Cardiac septum (tissue), 1 donor: ENCODE results near the gene MTHFD1L. TPM values are rescaled to one million over a fixed set of nuclear protein-coding genes. Genes with fewer than 3 reads are reported as not detected.
"Not testable (repeated sequence)": the region's sequence is repeated elsewhere in the genome, so short reads cannot be mapped to it uniquely, and the experiment has no call there.

Experiments used
- DNase-seq: peaks from one replicate; pipeline ENCODE4 v3.0.0-alpha.2; 2020; ENCODE audit warnings: low spot score
- intact Hi-C: fragments of 100-400 bp; cut with DNase I; formaldehyde crosslinking; loops from one replicate; pipeline ENCODE4 v1.14.0; 2022
- long read RNA-seq: library from polyadenylated mRNA; unstranded; transcript quantifications from one replicate; pipeline ENCODE4 v2.0.0, GENCODE V29; 2021
- total RNA-seq: library from RNA; stranded (reverse); fragmentation: NEBNext Ultra II Directional; extraction: Animal tissue kit (Norgen Biotek cat#: 25700); gene quantifications from one replicate; pipeline ENCODE4 v1.2.1, GENCODE V29; 2021
- donor health status: DM: no; HTN: no; CAD: no.

MTHFD1L gene
- 5.3 TPM for total RNA-seq
- long read RNA-seq, partial matches to known transcripts = 1 of 3 reads
- long read RNA-seq, other reads (novel, unspliced or antisense) = 1 of 3 reads

- intact Hi-C loops = no loop called here
- peak; percentile 84 for DNase-seq
Measured at GRCh38 chr6:150865406-150866146, at the start of gene MTHFD1L. MTHFD1L (plus strand) TSS chr6:150865702; CDS start chr6:150865823, 121 bp downstream.

- not testable (repeated sequence) for DNase-seq
- intact Hi-C loops = loop anchor here (10.0 kb wide), 1 partner anchor 122 kb away; no protein-coding TSS in a partner anchor
Measured at GRCh38 chr6:150816554-150816953, 48.9 kb upstream of the MTHFD1L start.

- intact Hi-C loops = no loop called here
- no peak for DNase-seq
Measured at GRCh38 chr6:150822932-150823331, 42.6 kb upstream of the MTHFD1L start.

- intact Hi-C loops = no loop called here
- DNase-seq = no peak
Measured at GRCh38 chr6:150826788-150827187, 38.7 kb upstream of the MTHFD1L start.

- DNase-seq, intact Hi-C loops: not testable (repeated sequence)
Measured at GRCh38 chr6:150828107-150828506, 37.4 kb upstream of the MTHFD1L start.

- intact Hi-C loops = no loop called here
- no peak for DNase-seq
Measured at GRCh38 chr6:150830439-150831165, 34.9 kb upstream of the MTHFD1L start.

- no peak for DNase-seq
- intact Hi-C loops = no loop called here
Measured at GRCh38 chr6:150831577-150831976, 33.9 kb upstream of the MTHFD1L start.

- intact Hi-C loops = no loop called here
- DNase-seq = no peak
Measured at GRCh38 chr6:150835620-150836019, 29.9 kb upstream of the MTHFD1L start.

GRCh38 chr6:150840185-150840584 lies 25.3 kb upstream of the MTHFD1L start:
- no peak for DNase-seq
- intact Hi-C loops = no loop called here

GRCh38 chr6:150841189-150841588 lies 24.3 kb upstream of the MTHFD1L start:
- no peak for DNase-seq
- intact Hi-C loops = no loop called here

GRCh38 chr6:150841697-150842096 lies 23.8 kb upstream of the MTHFD1L start:
- DNase-seq = no peak
- intact Hi-C loops = no loop called here

GRCh38 chr6:150844371-150844770 lies 21.1 kb upstream of the MTHFD1L start:
- intact Hi-C loops = no loop called here
- DNase-seq = no peak

GRCh38 chr6:150846641-150847040 lies 18.9 kb upstream of the MTHFD1L start:
- DNase-seq = no peak
- intact Hi-C loops = no loop called here

GRCh38 chr6:150848400-150848799 lies 17.1 kb upstream of the MTHFD1L start:
- DNase-seq = no peak
- intact Hi-C loops = no loop called here

- DNase-seq, intact Hi-C loops: not testable (repeated sequence)
Measured at GRCh38 chr6:150854392-150854791, 11.1 kb upstream of the MTHFD1L start.

GRCh38 chr6:150855171-150855570 lies 10.3 kb upstream of the MTHFD1L start:
- DNase-seq, intact Hi-C loops: not testable (repeated sequence)

- intact Hi-C loops = no loop called here
- no peak for DNase-seq
Measured at GRCh38 chr6:150857062-150857944, 8.2 kb upstream of the MTHFD1L start.

- DNase-seq = no peak
- intact Hi-C loops = no loop called here
Measured at GRCh38 chr6:150857945-150858308, 7.6 kb upstream of the MTHFD1L start.

- intact Hi-C loops, DNase-seq: not testable (repeated sequence)
Measured at GRCh38 chr6:150861448-150862168, 3.9 kb upstream of the MTHFD1L start.
